Peyer's patch (tissue), 4 donors: Measurements from ENCODE around the gene WLS. TPM values are rescaled to one million over a fixed set of nuclear protein-coding genes. Genes with fewer than 3 reads are reported as not detected.

ENCODE experiments used
- DNase-seq, 3 donors: peaks; one replicate each; pipeline ENCODE4 v3.0.0-alpha.2; 2017 to 2019
- H3K27ac ChIP-seq, 4 donors: fragments of 200-600 bp; sonication (generic); one replicate each; pipeline ENCODE4 v1.5.1; 2016 to 2019
- H3K27me3 ChIP-seq, 2 donors: fragments of 200-600 bp; sonication (generic); one replicate each; pipeline ENCODE4 v1.5.1; 2019
- H3K36me3 ChIP-seq, 3 donors: fragments of 200-600 bp; sonication (generic); one replicate each; pipeline ENCODE4 v1.5.1; 2016 to 2019
- H3K4me1 ChIP-seq, 4 donors: fragments of 200-600 bp; sonication (generic); one replicate each; pipeline ENCODE4 v1.5.1; 2016 to 2019
- H3K4me3 ChIP-seq, 4 donors: fragments of 200-600 bp; sonication (generic); 1 replicate in 3 of 4; 2 replicates in 1 of 4; pipeline ENCODE4 v1.5.1; 2016 to 2019; ENCODE audit warnings: mild to moderate bottlenecking in 1 of 4
- H3K9me3 ChIP-seq, 4 donors: fragments of 200-600 bp; sonication (generic); one replicate each; pipeline ENCODE4 v1.5.1; 2016 to 2019; ENCODE audit warnings: mild to moderate bottlenecking in 1 of 4
- POLR2A ChIP-seq, 2 donors: fragments of 450-650 bp; IDR thresholded peaks; one replicate each; pipeline ENCODE4 v1.5.1; 2017; ENCODE audit warnings: antibody characterized with exemption in 2 of 2, mild to moderate bottlenecking in 2 of 2, moderate library complexity in 2 of 2
- total RNA-seq, 4 donors: library from RNA; depleted of rRNA; stranded (reverse); fragments of >200 nt; gene quantifications; one replicate each; pipeline ENCODE4 v1.1.0, GENCODE V29; 2016
- TF ChIP-seq, protein P1 (sequence below), 6 experiments: fragments of 450-650 bp in 4 of 6; fragments of 200-600 bp in 2 of 6; sonication (generic) in 1 of 6; IDR thresholded peaks; one replicate each; pipeline ENCODE4 v1.5.1; 2017 to 2019; ENCODE audit warnings: antibody characterized with exemption in 6 of 6, mild to moderate bottlenecking in 3 of 6, moderate library complexity in 1 of 6

Gene WLS
- total RNA-seq, 4 donors from 2014 or later = 46.1 to 140 (median 73.8) TPM

DNA sequence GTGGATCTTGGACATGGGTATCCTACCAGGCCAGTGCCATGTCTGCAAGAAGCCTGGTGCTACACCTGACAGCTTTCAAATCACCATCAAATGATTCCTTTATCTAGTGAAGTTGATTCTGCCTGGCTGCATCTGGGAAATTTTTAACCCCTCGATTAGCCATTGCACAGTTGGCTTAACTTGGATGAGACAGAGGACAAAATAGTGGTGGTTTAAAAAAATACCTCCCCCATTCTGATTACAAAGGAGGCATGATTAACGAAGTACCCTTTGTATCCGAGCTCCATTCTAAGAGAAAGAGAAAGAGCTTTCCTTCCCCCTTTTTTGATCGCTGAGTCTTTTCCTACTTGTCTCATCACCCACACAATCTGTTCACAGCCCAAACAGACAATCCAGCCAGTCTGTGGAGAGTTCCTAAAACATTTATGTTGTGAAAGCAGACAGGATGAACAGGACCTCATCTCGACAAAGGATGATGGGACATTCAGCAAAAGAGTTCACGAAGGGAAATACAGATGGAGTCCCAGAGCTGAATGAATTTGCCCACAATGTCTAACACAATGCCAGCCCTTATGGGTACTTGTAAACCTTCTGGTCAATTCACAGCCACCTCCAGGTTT lies 20.5 kb downstream of the WLS start:
- TF ChIP-seq, protein P1, sequence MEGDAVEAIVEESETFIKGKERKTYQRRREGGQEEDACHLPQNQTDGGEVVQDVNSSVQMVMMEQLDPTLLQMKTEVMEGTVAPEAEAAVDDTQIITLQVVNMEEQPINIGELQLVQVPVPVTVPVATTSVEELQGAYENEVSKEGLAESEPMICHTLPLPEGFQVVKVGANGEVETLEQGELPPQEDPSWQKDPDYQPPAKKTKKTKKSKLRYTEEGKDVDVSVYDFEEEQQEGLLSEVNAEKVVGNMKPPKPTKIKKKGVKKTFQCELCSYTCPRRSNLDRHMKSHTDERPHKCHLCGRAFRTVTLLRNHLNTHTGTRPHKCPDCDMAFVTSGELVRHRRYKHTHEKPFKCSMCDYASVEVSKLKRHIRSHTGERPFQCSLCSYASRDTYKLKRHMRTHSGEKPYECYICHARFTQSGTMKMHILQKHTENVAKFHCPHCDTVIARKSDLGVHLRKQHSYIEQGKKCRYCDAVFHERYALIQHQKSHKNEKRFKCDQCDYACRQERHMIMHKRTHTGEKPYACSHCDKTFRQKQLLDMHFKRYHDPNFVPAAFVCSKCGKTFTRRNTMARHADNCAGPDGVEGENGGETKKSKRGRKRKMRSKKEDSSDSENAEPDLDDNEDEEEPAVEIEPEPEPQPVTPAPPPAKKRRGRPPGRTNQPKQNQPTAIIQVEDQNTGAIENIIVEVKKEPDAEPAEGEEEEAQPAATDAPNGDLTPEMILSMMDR (IDR thresholded peaks at IDR 0.05) = no peak
- H3K36me3 ChIP-seq = no peaks in the 10 kb centered on the region
- no peaks in the 10 kb centered on the region for H3K9me3 ChIP-seq
- no peak overlapping the region for H3K27ac ChIP-seq
- no peak for DNase-seq
- no peak overlapping the region for H3K4me3 ChIP-seq
- peaks cover 0 to 29% (median 0%) of the 10 kb centered on the region in 4 donors for H3K4me1 ChIP-seq
- H3K27me3 ChIP-seq = no peaks in the 10 kb centered on the region

DNA sequence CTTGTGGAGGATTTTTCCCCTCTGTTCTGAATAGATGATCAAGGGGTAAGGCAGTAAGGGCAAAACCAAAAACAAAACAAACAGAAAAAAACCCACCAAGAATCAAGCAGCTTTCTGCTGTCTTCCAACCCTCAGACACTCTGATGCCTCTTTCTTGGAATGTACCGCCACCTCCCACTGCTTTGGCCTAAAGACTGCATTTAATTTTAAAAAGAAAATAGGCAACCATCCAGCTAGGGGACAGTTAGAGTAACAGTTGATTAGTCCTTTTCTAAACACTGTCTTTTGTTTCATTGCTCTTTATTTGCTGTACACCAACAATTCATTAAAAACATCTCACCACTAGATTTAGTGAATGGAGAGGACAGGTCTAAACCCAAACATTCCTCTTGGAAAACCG lies 21.5 kb downstream of the WLS start:
- H3K9me3 ChIP-seq = no peaks in the 10 kb centered on the region
- no peak overlapping the region for H3K4me3 ChIP-seq
- TF ChIP-seq POLR2A (IDR thresholded peaks at IDR 0.05) = no peak
- TF ChIP-seq, protein P1 (IDR thresholded peaks at IDR 0.05) = no peak
- no peaks in the 10 kb centered on the region for H3K27me3 ChIP-seq
- H3K27ac ChIP-seq = no peak overlapping the region
- no peaks in the 10 kb centered on the region for H3K36me3 ChIP-seq
- DNase-seq = no peak
- peaks cover 0 to 23% (median 0%) of the 10 kb centered on the region in 4 donors for H3K4me1 ChIP-seq

DNA sequence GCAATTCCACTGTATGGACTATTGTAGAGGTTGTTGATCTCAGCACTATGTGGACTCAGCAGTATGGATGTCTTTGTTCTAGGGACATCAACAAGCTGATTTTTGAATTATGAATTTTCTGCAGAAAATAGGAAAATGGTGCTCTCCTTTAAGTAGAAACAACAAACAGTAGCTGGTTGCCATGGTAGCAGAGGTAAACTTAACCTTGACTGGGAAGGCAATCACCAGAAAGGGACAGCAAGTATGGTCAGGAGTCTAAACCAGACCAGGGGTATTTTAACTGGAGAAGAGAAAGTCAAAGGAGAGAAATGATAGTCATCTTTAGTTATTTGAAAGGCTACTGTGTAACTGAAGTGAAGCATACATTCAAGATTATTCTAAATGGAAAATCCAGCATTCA lies 22.3 kb downstream of the WLS start:
- no peak overlapping the region for H3K27ac ChIP-seq

DNA sequence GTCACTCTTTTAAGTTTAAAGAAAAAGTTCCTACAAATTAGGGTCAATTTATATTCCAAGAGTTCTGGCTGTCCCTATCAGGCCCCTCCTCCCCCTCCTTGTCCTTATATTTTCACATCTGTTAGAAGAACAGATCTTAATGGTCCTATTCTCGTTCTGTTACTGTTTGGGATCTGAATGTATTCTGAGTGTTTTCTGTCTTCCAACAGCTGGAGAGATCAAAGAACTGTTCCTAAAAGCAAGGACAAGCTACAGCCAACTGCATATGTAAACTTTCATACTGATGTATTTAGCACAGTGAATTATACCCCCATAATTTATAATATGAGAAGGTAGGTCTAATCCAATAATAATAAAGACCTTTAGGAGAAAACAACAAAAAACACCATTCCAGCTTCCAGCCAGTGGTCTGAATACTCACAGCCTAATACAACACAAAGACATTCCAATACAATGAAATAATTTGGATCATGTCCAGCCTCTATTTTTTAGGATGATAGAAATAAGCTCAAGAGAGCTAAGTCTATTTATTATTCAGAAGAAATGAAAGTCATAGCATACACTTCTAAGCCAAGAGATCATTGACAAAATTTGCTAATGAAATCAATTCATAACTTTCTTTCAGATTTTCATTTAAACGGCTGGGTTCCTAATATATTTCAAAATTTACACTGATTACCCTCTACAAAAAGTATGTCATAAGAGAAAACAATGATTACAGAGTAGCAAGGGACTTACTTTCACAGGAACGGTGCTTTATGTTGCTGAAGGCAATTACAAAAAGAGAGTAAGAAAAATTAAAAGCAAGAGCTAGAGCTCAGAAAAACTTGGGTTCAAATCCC lies 25.3 kb downstream of the WLS start:
- no peak overlapping the region for H3K4me3 ChIP-seq
- no peak for DNase-seq
- peak overlapping the region in 1 of 4 donors; percentile 48 for H3K27ac ChIP-seq
- H3K27me3 ChIP-seq = no peaks in the 10 kb centered on the region
- H3K9me3 ChIP-seq = no peaks in the 10 kb centered on the region
- no peaks in the 10 kb centered on the region for H3K36me3 ChIP-seq
- TF ChIP-seq POLR2A (IDR thresholded peaks at IDR 0.05) = no peak
- TF ChIP-seq, protein P1 (IDR thresholded peaks at IDR 0.05) = no peak
- H3K4me1 ChIP-seq = no peaks in the 10 kb centered on the region

More for the DNA sequence above, 22.3 kb downstream of the WLS start:
- Histone ChIP-seq H3K27me3 (no peaks in the 10 kb centered on the region), H3K4me3 (no peak overlapping the region), H3K36me3 (no peaks in the 10 kb centered on the region), H3K4me1 (peaks cover 0 to 20% (median 0%) of the 10 kb centered on the region in 4 donors), H3K9me3 (no peaks in the 10 kb centered on the region)
- TF ChIP-seq, protein P1 (IDR thresholded peaks at IDR 0.05) = no peak
- no peak for TF ChIP-seq POLR2A (IDR thresholded peaks at IDR 0.05)
- no peak for DNase-seq

DNA sequence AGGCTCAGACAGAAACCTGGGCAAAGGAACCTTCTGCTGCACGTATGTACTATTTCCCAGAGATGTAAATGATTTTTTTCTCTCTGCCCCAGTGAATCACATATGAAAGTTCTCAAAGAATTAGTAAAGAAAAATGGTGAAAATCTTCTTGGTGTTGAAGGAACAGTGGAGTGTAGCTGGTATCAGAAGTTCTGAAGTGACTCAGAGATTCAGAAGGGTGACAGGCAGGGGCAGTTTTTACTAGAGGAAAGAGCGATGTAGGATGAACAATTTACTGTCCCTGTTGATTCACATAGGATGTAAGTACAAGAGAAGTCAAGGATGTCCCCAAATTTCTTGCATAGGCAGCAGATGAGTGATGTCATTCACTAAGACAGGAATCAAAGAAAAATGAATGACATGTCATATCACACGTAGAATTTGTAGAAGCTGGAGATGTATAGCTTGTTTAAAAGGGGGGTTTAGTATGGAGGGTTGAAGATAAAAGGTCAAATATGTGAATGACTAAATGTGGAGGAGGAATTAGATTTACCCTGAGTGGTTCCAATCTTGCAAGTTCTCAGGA lies 26.4 kb downstream of the WLS start:
- Histone ChIP-seq H3K27me3 (no peaks in the 10 kb centered on the region), H3K4me1 (peaks cover 0 to 7% (median 0%) of the 10 kb centered on the region in 4 donors), H3K27ac (no peak overlapping the region), H3K4me3 (no peak overlapping the region), H3K9me3 (no peaks in the 10 kb centered on the region), H3K36me3 (no peaks in the 10 kb centered on the region)
- no peak for TF ChIP-seq POLR2A (IDR thresholded peaks at IDR 0.05)
- DNase-seq = no peak
